22Rv1 (cell line): ENCODE results near the gene SYT7.

Experiments
- ZFX ChIP-seq: fragments of 450-650 bp; IDR thresholded peaks from 2 replicates; pipeline ENCODE4 v1.6.1; 2017; ENCODE audit warnings: antibody characterized with exemption, borderline replicate concordance
- TF ChIP-seq, protein P1 (sequence below): fragments of 450-650 bp; IDR thresholded peaks from 2 replicates; pipeline ENCODE4 v1.5.1; 2017; ENCODE audit warnings: mild to moderate bottlenecking

DNA sequence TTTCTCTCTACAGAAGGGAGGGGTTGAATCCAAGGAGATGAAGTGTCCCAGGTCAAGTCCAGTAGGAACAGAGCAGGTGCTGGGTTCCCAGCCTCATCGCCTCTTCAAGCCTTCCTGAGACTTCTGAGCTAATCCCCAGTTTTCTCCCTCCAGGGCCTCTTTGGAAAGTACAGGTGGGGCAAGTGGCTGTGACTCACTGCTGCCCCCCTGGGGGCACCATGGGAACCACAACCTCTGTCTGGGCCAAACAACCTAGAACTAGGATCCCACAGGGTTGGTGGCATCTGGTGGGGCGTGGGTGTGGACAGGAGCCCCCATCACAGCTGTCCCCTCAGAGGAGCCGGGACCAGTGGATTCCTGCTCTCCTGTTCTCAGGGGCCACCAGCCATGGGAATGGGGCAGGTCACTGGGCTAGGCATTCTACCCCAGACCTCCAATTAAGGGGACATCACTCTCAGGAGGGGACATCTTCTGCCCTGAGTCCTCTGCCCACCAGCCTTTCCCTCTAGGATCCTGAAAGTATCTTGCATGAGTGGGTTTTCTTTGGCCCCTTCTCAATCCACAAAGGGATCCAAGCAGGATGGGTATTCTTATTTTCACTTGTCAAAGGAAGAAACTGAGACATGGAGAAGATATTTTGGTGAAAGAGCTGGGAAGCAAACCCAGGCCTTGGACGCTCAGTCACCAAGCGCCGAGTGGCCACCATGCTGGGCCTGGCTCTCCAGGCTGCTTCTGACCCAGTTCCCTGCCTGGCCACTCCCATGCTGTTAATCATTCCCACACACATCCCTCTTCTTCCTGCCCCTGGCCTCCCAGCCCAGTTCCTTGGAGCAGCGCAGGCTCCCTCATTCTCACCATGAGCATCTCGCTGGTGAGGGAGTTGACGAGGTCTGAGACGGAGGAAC, 48.5 kb downstream of the SYT7 start:
- TF ChIP-seq, protein P1, sequence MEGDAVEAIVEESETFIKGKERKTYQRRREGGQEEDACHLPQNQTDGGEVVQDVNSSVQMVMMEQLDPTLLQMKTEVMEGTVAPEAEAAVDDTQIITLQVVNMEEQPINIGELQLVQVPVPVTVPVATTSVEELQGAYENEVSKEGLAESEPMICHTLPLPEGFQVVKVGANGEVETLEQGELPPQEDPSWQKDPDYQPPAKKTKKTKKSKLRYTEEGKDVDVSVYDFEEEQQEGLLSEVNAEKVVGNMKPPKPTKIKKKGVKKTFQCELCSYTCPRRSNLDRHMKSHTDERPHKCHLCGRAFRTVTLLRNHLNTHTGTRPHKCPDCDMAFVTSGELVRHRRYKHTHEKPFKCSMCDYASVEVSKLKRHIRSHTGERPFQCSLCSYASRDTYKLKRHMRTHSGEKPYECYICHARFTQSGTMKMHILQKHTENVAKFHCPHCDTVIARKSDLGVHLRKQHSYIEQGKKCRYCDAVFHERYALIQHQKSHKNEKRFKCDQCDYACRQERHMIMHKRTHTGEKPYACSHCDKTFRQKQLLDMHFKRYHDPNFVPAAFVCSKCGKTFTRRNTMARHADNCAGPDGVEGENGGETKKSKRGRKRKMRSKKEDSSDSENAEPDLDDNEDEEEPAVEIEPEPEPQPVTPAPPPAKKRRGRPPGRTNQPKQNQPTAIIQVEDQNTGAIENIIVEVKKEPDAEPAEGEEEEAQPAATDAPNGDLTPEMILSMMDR = peak; percentile 98
- TF ChIP-seq ZFX = no peak
